Stromal cell of bone marrow (primary cell): ENCODE results near the gene SLC35B3.
"Not testable (repeated sequence)": the region's sequence is repeated elsewhere in the genome, so short reads cannot be mapped to it uniquely, and the experiment has no call there.

Source experiments
- DNase-seq: peaks from one replicate; pipeline ENCODE4 v3.0.0-alpha.2; 2012; ENCODE audit warnings: low read depth

The SLC35B3 gene

GRCh38 chr6:8435093-8435844, at the start of gene SLC35B3:
Gene SLC35B3 (minus strand): TSS chr6:8435545.
- peak; percentile 87 for DNase-seq

- DNase-seq: no peak
Observed at GRCh38 chr6:8483650-8484049, 48.3 kb upstream of the SLC35B3 start.

- DNase-seq: no peak
Observed at GRCh38 chr6:8481727-8482126, 46.4 kb upstream of the SLC35B3 start.

GRCh38 chr6:8478418-8478817, 43.1 kb upstream of the SLC35B3 start:
- no peak for DNase-seq

GRCh38 chr6:8476656-8477055, 41.3 kb upstream of the SLC35B3 start:
- no peak for DNase-seq

- no peak for DNase-seq
Observed at GRCh38 chr6:8468552-8469356, 33.4 kb upstream of the SLC35B3 start.

- DNase-seq: no peak
Observed at GRCh38 chr6:8462694-8463093, 27.3 kb upstream of the SLC35B3 start.

- DNase-seq: no peak
Observed at GRCh38 chr6:8462169-8462568, 26.8 kb upstream of the SLC35B3 start.

GRCh38 chr6:8446391-8446790, 11.0 kb upstream of the SLC35B3 start:
- no peak for DNase-seq

GRCh38 chr6:8445930-8446329, 10.6 kb upstream of the SLC35B3 start:
- not testable (repeated sequence) for DNase-seq

GRCh38 chr6:8442150-8442549, 6.8 kb upstream of the SLC35B3 start:
- no peak for DNase-seq

- DNase-seq: no peak
Observed at GRCh38 chr6:8441452-8441851, 6.1 kb upstream of the SLC35B3 start.

- DNase-seq: no peak
Observed at GRCh38 chr6:8439601-8440268, 4.4 kb upstream of the SLC35B3 start.

GRCh38 chr6:8437813-8438212, 2.5 kb upstream of the SLC35B3 start:
- no peak for DNase-seq

GRCh38 chr6:8436966-8437365, 1.6 kb upstream of the SLC35B3 start:
- DNase-seq: no peak

- no peak for DNase-seq
Observed at GRCh38 chr6:8435845-8436168, 462 bp upstream of the SLC35B3 start.

- DNase-seq: no peak
Observed at GRCh38 chr6:8434727-8435092, 635 bp downstream of the SLC35B3 start.

- DNase-seq: no peak
Observed at GRCh38 chr6:8432614-8433013, 2.7 kb downstream of the SLC35B3 start.

- DNase-seq: no peak
Observed at GRCh38 chr6:8429821-8430220, 5.5 kb downstream of the SLC35B3 start.

GRCh38 chr6:8426544-8426943, 8.8 kb downstream of the SLC35B3 start:
- DNase-seq: not testable (repeated sequence)

- no peak for DNase-seq
Observed at GRCh38 chr6:8420031-8420588, 15.2 kb downstream of the SLC35B3 start.

- no peak for DNase-seq
Observed at GRCh38 chr6:8415913-8416312, 19.4 kb downstream of the SLC35B3 start.

- DNase-seq: no peak
Observed at GRCh38 chr6:8415280-8415679, 20.1 kb downstream of the SLC35B3 start.
